ENCODE data around the gene ATP6V0E2.

The ATP6V0E2 gene

GRCh38 chr7:149856583-149856982, 17.2 kb upstream of the ATP6V0E2 start:
- no peak overlapping the region for H3K4me3 ChIP-seq (ENCODE audit: severe bottlenecking)
- H3K27me3 ChIP-seq (ENCODE audit: insufficient read depth, poor library complexity, severe bottlenecking) = no peaks in the 10 kb centered on the region
- peaks cover 13% of the 10 kb centered on the region for H3K4me1 ChIP-seq (ENCODE audit: insufficient read depth, poor library complexity, severe bottlenecking)
- ATAC-seq (ENCODE audit: low read depth) (no peak), DNase-seq (ENCODE audit: low spot score) (no peak)
- no peaks in the 10 kb centered on the region for H3K36me3 ChIP-seq (ENCODE audit: low read depth)
- H3K27ac ChIP-seq (ENCODE audit: poor library complexity, severe bottlenecking) = no peak overlapping the region
- no peaks in the 10 kb centered on the region for H3K9me3 ChIP-seq (ENCODE audit: severe bottlenecking)
- TF ChIP-seq CTCF (IDR thresholded peaks at IDR 0.05; ENCODE audit: poor library complexity, severe bottlenecking) = no peak

GRCh38 chr7:149859369-149859768, 14.4 kb upstream of the ATP6V0E2 start:
- DNase-seq (ENCODE audit: low spot score) (no peak), ATAC-seq (ENCODE audit: low read depth) (no peak)
- no peak for TF ChIP-seq CTCF (IDR thresholded peaks at IDR 0.05; ENCODE audit: poor library complexity, severe bottlenecking)
- H3K36me3 ChIP-seq (ENCODE audit: low read depth) = no peaks in the 10 kb centered on the region
- no peaks in the 10 kb centered on the region for H3K27me3 ChIP-seq (ENCODE audit: insufficient read depth, poor library complexity, severe bottlenecking)
- H3K27ac ChIP-seq (ENCODE audit: poor library complexity, severe bottlenecking) = no peak overlapping the region
- no peaks in the 10 kb centered on the region for H3K9me3 ChIP-seq (ENCODE audit: severe bottlenecking)
- H3K4me3 ChIP-seq (ENCODE audit: severe bottlenecking) = no peak overlapping the region
- peaks cover 13% of the 10 kb centered on the region for H3K4me1 ChIP-seq (ENCODE audit: insufficient read depth, poor library complexity, severe bottlenecking)

- no peaks in the 10 kb centered on the region for H3K36me3 ChIP-seq (ENCODE audit: low read depth)
- no peaks in the 10 kb centered on the region for H3K27me3 ChIP-seq (ENCODE audit: insufficient read depth, poor library complexity, severe bottlenecking)
- DNase-seq (ENCODE audit: low spot score) (no peak), ATAC-seq (ENCODE audit: low read depth) (no peak)
- no peak overlapping the region for H3K4me3 ChIP-seq (ENCODE audit: severe bottlenecking)
- H3K27ac ChIP-seq (ENCODE audit: poor library complexity, severe bottlenecking) = no peak overlapping the region
- H3K9me3 ChIP-seq (ENCODE audit: severe bottlenecking) = no peaks in the 10 kb centered on the region
- TF ChIP-seq CTCF (IDR thresholded peaks at IDR 0.05; ENCODE audit: poor library complexity, severe bottlenecking) = no peak
- H3K4me1 ChIP-seq (ENCODE audit: insufficient read depth, poor library complexity, severe bottlenecking) = peaks cover 8% of the 10 kb centered on the region
Measured at GRCh38 chr7:149859876-149860275, 13.9 kb upstream of the ATP6V0E2 start.

- Histone ChIP-seq H3K4me3 (ENCODE audit: severe bottlenecking) (no peak overlapping the region), H3K27ac (ENCODE audit: poor library complexity, severe bottlenecking) (no peak overlapping the region), H3K27me3 (ENCODE audit: insufficient read depth, poor library complexity, severe bottlenecking) (no peaks in the 10 kb centered on the region), H3K4me1 (ENCODE audit: insufficient read depth, poor library complexity, severe bottlenecking) (no peaks in the 10 kb centered on the region), H3K36me3 (ENCODE audit: low read depth) (no peaks in the 10 kb centered on the region), H3K9me3 (ENCODE audit: severe bottlenecking) (no peaks in the 10 kb centered on the region)
- DNase-seq (ENCODE audit: low spot score) (no peak), ATAC-seq (ENCODE audit: low read depth) (no peak)
- no peak for TF ChIP-seq CTCF (IDR thresholded peaks at IDR 0.05; ENCODE audit: poor library complexity, severe bottlenecking)
Measured at GRCh38 chr7:149860821-149861727, 12.7 kb upstream of the ATP6V0E2 start.

- no peaks in the 10 kb centered on the region for H3K9me3 ChIP-seq (ENCODE audit: severe bottlenecking)
- H3K4me1 ChIP-seq (ENCODE audit: insufficient read depth, poor library complexity, severe bottlenecking) = no peaks in the 10 kb centered on the region
- no peak overlapping the region for H3K27ac ChIP-seq (ENCODE audit: poor library complexity, severe bottlenecking)
- no peaks in the 10 kb centered on the region for H3K27me3 ChIP-seq (ENCODE audit: insufficient read depth, poor library complexity, severe bottlenecking)
- ATAC-seq (ENCODE audit: low read depth) = no peak
- no peak for DNase-seq (ENCODE audit: low spot score)
- no peak for TF ChIP-seq CTCF (IDR thresholded peaks at IDR 0.05; ENCODE audit: poor library complexity, severe bottlenecking)
- no peak overlapping the region for H3K4me3 ChIP-seq (ENCODE audit: severe bottlenecking)
- H3K36me3 ChIP-seq (ENCODE audit: low read depth) = no peaks in the 10 kb centered on the region
Measured at GRCh38 chr7:149861728-149862045, 12.1 kb upstream of the ATP6V0E2 start.

Measured in RWPE2 (cell line).